HepG2 (cell line): ENCODE results near the gene FADD. TPM values are rescaled to one million over a fixed set of nuclear protein-coding genes. Genes with fewer than 3 reads are reported as not detected.

Source experiments
- ATF7-NPFF ChIP-seq: sonication (generic); formaldehyde crosslinking; IDR thresholded peaks from 2 replicates; pipeline ENCODE4 v1.8.1; 2023; ENCODE audit warnings: mild to moderate bottlenecking, low read depth, missing genetic modification reagents, moderate library complexity
- KMT2B ChIP-seq: IDR thresholded peaks from 2 replicates; pipeline ENCODE4 v1.6.1; 2016; ENCODE audit warnings: missing genetic modification reagents, missing compliant biosample characterization
- TGIF2 ChIP-seq: IDR thresholded peaks from 2 replicates; pipeline ENCODE4 v1.6.1; 2016; ENCODE audit warnings: control low read depth, missing compliant biosample characterization
- ZBTB20 ChIP-seq: sonication (generic); formaldehyde crosslinking; IDR thresholded peaks from 2 replicates; pipeline ENCODE4 v1.8.1; 2023; ENCODE audit warnings: missing genetic modification reagents, low read depth, mild to moderate bottlenecking, borderline replicate concordance
- ZBTB44 ChIP-seq: sonication (generic); formaldehyde crosslinking; IDR thresholded peaks from 2 replicates; pipeline ENCODE4 v1.4.0; 2020; ENCODE audit warnings: missing genetic modification reagents
- ZNF10 ChIP-seq: sonication (generic); formaldehyde crosslinking; IDR thresholded peaks from 2 replicates; pipeline ENCODE4 v1.4.0; 2020; ENCODE audit warnings: mild to moderate bottlenecking, low read depth, missing genetic modification reagents, borderline replicate concordance
- ZNF138 ChIP-seq: sonication (generic); formaldehyde crosslinking; IDR thresholded peaks from 2 replicates; pipeline ENCODE4 v1.5.0; 2020; ENCODE audit warnings: mild to moderate bottlenecking, low read depth, missing genetic modification reagents
- ZNF503 ChIP-seq: sonication (generic); formaldehyde crosslinking; IDR thresholded peaks from 2 replicates; pipeline ENCODE4 v1.4.0; 2020; ENCODE audit warnings: missing genetic modification reagents
- ZNF512B ChIP-seq: sonication (generic); formaldehyde crosslinking; IDR thresholded peaks from 2 replicates; pipeline ENCODE4 v1.5.1; 2020; ENCODE audit warnings: missing genetic modification reagents, mild to moderate bottlenecking, borderline replicate concordance
- ZNF513 ChIP-seq: sonication (generic); formaldehyde crosslinking; conservative IDR thresholded peaks from 2 replicates; pipeline ENCODE4 v1.5.0; 2020; ENCODE audit warnings: missing genetic modification reagents
- ZNF639 ChIP-seq: conservative IDR thresholded peaks from 2 replicates; pipeline ENCODE4 v1.6.1; 2018; ENCODE audit warnings: missing genetic modification reagents
- polyA plus RNA-seq, 8 experiments: library from polyadenylated mRNA; depleted of rRNA in 3 of 8; stranded (reverse) in 7 of 8; unstranded in 1 of 8; fragments of >200 nt; fragmentation: Illumina TruSeq in 4 of 8; extraction: Trizol in 4 of 8; gene quantifications; 2 replicates each; pipeline versions ENCODE4 v1.2.1 to v1.2.3, GENCODE V29; 2011 to 2016; ENCODE audit warnings: low read depth in 4 of 8, missing spikeins in 1 of 8, mixed read lengths in 1 of 8; ENCODE audit not compliant: insufficient read depth in 1 of 8
- total RNA-seq, 5 experiments: library from RNA; depleted of rRNA; stranded (reverse); fragments of >200 nt; fragmentation: Illumina TruSeq; extraction: Trizol; gene quantifications; 2 replicates each; pipeline ENCODE4 v1.2.3, GENCODE V29; 2016; ENCODE audit warnings: low read depth in 1 of 5

The FADD gene
- total and polyA plus RNA-seq, 2 of the 13 experiments (the other 11 are each of a cell fraction or from before 2014, with no cell fraction given) = 14.2 to 22.2 TPM

- no peak for TF ChIP-seq ZNF513 (CRISPR knock-in tag)
- TF ChIP-seq ZNF503 (CRISPR knock-in tag) = 0 out of 2 replicates have a peak, but pooled peaks have one; percentile 22
- 0 out of 2 replicates have a peak, but pooled peaks have one; percentile 29 for TF ChIP-seq ZNF138
- TF ChIP-seq ZNF512B = no peak
- TF ChIP-seq ZBTB20 (CRISPR knock-in tag) = no peak
- TF ChIP-seq KMT2B (CRISPR knock-in tag) = peak; percentile 69; the same call in 1 of the 2 replicates
- no peak for TF ChIP-seq ZNF10 (CRISPR knock-in tag)
- TF ChIP-seq ZBTB44 (CRISPR knock-in tag) = no peak; the same call in 1 of the 2 replicates
- TF ChIP-seq TGIF2 = peak; percentile 74; the same call in 1 of the 2 replicates
- TF ChIP-seq ATF7-NPFF (CRISPR knock-in tag) = no peak
- TF ChIP-seq ZNF639 (CRISPR knock-in tag) = 0 out of 2 replicates have a peak, but pooled peaks have one; percentile 16
Measured at GRCh38 chr11:70202920-70203750, at the start of gene FADD (continued).
